Measurements from ENCODE around the gene METTL24. TPM values are rescaled to one million over a fixed set of nuclear protein-coding genes. Genes with fewer than 3 reads are reported as not detected.

The METTL24 gene
- total RNA-seq, 1 donor from 2014 or later: 3.2 TPM

GRCh38 chr6:110329714-110330436 lies 28.3 kb downstream of the METTL24 start:
- Histone ChIP-seq H3K27ac (no peak overlapping the region), H3K4me3 (no peak overlapping the region), H4K20me1 (ENCODE audit: low read depth) (no peaks in the 10 kb centered on the region), H3K9me3 (ENCODE audit: low read depth) (no peaks in the 10 kb centered on the region), H3K9ac (no peak overlapping the region), H3K27me3 (no peaks in the 10 kb centered on the region), H3K4me2 (no peak overlapping the region), H2AFZ (replicated peaks) (peak overlapping the region; percentile 1), H3K36me3 (no peaks in the 10 kb centered on the region), H3F3A (ENCODE audit: low read depth) (peaks cover 4% of the 10 kb centered on the region), H3K4me1 (peaks cover 21% of the 10 kb centered on the region), H3K79me2 (ENCODE audit: low read depth) (no peaks in the 10 kb centered on the region)
- Mint-ChIP-seq H3K27ac (peak overlapping the region; percentile 80), H3K27me3 (ENCODE audit: insufficient read depth, low read depth) (peaks cover 5% of the 10 kb centered on the region), H3K4me3 (no peak overlapping the region), H3K4me1 (peaks cover 51% of the 10 kb centered on the region), H3K36me3 (no peaks in the 10 kb centered on the region), H3K9me3 (no peaks in the 10 kb centered on the region)
- no peak for TF ChIP-seq EZH2 (IDR thresholded peaks at IDR 0.05)
- TF ChIP-seq EZH2phosphoT487 (IDR thresholded peaks at IDR 0.05): no peak
- TF ChIP-seq CTCF (IDR thresholded peaks at IDR 0.05): no peak
- no peak for DNase-seq (ENCODE audit: low spot score)

GRCh38 chr6:110329348-110329713 lies 28.8 kb downstream of the METTL24 start:
- Mint-ChIP-seq H3K4me3 (no peak overlapping the region), H3K36me3 (no peaks in the 10 kb centered on the region), H3K9me3 (no peaks in the 10 kb centered on the region), H3K4me1 (peaks cover 48% of the 10 kb centered on the region), H3K27me3 (ENCODE audit: insufficient read depth, low read depth) (peaks cover 5% of the 10 kb centered on the region), H3K27ac (peak overlapping the region; percentile 71)
- Histone ChIP-seq H3K27ac (no peak overlapping the region), H3K27me3 (no peaks in the 10 kb centered on the region), H3F3A (ENCODE audit: low read depth) (peaks cover 4% of the 10 kb centered on the region), H4K20me1 (ENCODE audit: low read depth) (no peaks in the 10 kb centered on the region), H2AFZ (replicated peaks) (no peak overlapping the region), H3K9me3 (ENCODE audit: low read depth) (no peaks in the 10 kb centered on the region), H3K36me3 (no peaks in the 10 kb centered on the region), H3K4me1 (peaks cover 21% of the 10 kb centered on the region), H3K9ac (no peak overlapping the region), H3K4me3 (no peak overlapping the region), H3K79me2 (ENCODE audit: low read depth) (no peaks in the 10 kb centered on the region), H3K4me2 (no peak overlapping the region)
- TF ChIP-seq EZH2 (IDR thresholded peaks at IDR 0.05) (no peak), CTCF (IDR thresholded peaks at IDR 0.05) (no peak), EZH2phosphoT487 (IDR thresholded peaks at IDR 0.05) (no peak)
- no peak for DNase-seq (ENCODE audit: low spot score)

- Mint-ChIP-seq H3K4me3 (no peak overlapping the region), H3K4me1 (peaks cover 56% of the 10 kb centered on the region)
- H3K27ac ChIP-seq: no peak overlapping the region
Observed at GRCh38 chr6:110328259-110328658, 29.9 kb downstream of the METTL24 start.

More at GRCh38 chr6:110328259-110328658, 29.9 kb downstream of the METTL24 start:
- no peak overlapping the region for H3K4me3 ChIP-seq
- H3K4me1 ChIP-seq: peaks cover 23% of the 10 kb centered on the region
- no peaks in the 10 kb centered on the region for H3K79me2 ChIP-seq (ENCODE audit: low read depth)
- Mint-ChIP-seq H3K9me3 (no peaks in the 10 kb centered on the region), H3K36me3 (no peaks in the 10 kb centered on the region), H3K27ac (no peak overlapping the region), H3K27me3 (ENCODE audit: insufficient read depth, low read depth) (peaks cover 5% of the 10 kb centered on the region)
- H3K27me3 ChIP-seq: no peaks in the 10 kb centered on the region
- no peaks in the 10 kb centered on the region for H3K9me3 ChIP-seq (ENCODE audit: low read depth)
- no peak overlapping the region for H2AFZ ChIP-seq (replicated peaks)
- no peak for DNase-seq (ENCODE audit: low spot score)
- no peaks in the 10 kb centered on the region for H3K36me3 ChIP-seq
- H4K20me1 ChIP-seq (ENCODE audit: low read depth): no peaks in the 10 kb centered on the region
- H3K4me2 ChIP-seq: peak overlapping the region; percentile 26
- H3K9ac ChIP-seq: no peak overlapping the region
- H3F3A ChIP-seq (ENCODE audit: low read depth): peaks cover 4% of the 10 kb centered on the region
- TF ChIP-seq EZH2phosphoT487 (IDR thresholded peaks at IDR 0.05): no peak
- TF ChIP-seq EZH2 (IDR thresholded peaks at IDR 0.05): no peak
- TF ChIP-seq CTCF (IDR thresholded peaks at IDR 0.05): no peak
